ENCODE measurements around the gene NDUFB5.

DNA sequence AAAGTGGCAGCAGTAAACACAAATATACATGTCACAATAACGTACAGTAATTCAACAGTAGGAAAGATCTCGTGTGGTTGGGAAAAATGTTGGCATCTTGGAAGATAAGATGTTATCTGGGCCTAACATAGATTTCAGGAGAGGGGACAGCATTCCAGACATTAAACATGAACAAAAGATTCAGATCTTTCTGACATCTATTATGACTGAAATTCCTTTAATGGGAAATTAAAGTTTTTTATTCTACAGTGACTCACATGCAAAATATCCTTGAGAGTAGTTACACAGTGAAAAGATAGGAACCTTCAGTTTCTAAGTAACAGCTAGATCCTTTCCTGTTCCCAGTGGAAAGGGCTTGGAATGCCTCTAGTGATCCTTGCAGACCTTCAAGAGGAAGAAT is 9.2 kb downstream of the NDUFB5 start:
- TF ChIP-seq CTCF (IDR thresholded peaks at IDR 0.05), result no peak
- no peak for TF ChIP-seq POLR2A (IDR thresholded peaks at IDR 0.05)
